ENCODE measurements around the gene PON1. TPM values are rescaled to one million over a fixed set of nuclear protein-coding genes. Genes with fewer than 3 reads are reported as not detected.

Gene PON1
- total and polyA plus RNA-seq, 2 experiments from 2014 or later: 0.69 to 1.2 TPM

- TF ChIP-seq CTCF (conservative IDR thresholded peaks at IDR 0.05; ENCODE audit: low read depth in 2 of 2) (no peak), REST (IDR thresholded peaks at IDR 0.05; ENCODE audit: unreplicated experiment) (no peak), ZNF114 (CRISPR knock-in tag; IDR thresholded peaks at IDR 0.05) (no peak)
Measured at GRCh38 chr7:95295397-95295796, 28.9 kb downstream of the PON1 start (continued).

- Histone ChIP-seq H3K4me1 (ENCODE audit: insufficient read depth) (peaks cover 11% of the 10 kb centered on the region; the same call in 1 of the 2 replicates), H3K4me3 (no peak overlapping the region), H3K27me3 (ENCODE audit: insufficient read depth) (no peaks in the 10 kb centered on the region), H3K4me2 (no peak overlapping the region), H3K79me2 (replicated peaks; ENCODE audit: insufficient read depth) (no peaks in the 10 kb centered on the region), H3F3A (replicated peaks; ENCODE audit: low read depth) (no peaks in the 10 kb centered on the region), H4K20me1 (replicated peaks; ENCODE audit: insufficient read depth) (no peaks in the 10 kb centered on the region), H3K9me2 (ENCODE audit: insufficient read depth) (no peaks in the 10 kb centered on the region; the same call in 1 of the 2 replicates), H3K27ac (ENCODE audit: low read depth) (no peak overlapping the region), H3K36me3 (ENCODE audit: insufficient read depth) (peaks cover 5% of the 10 kb centered on the region; the same call in 1 of the 2 replicates), H2AFZ (no peak overlapping the region)
- H3K27ac Mint-ChIP-seq: no peak overlapping the region
- no peak overlapping the region for H3K4me3 Mint-ChIP-seq
- no peak for DNase-seq (ENCODE audit: low spot score)
- H3K27me3 Mint-ChIP-seq (ENCODE audit: insufficient read depth, low read depth, poor library complexity): no peaks in the 10 kb centered on the region
- no peak for ATAC-seq
- peaks cover 8% of the 10 kb centered on the region for H3K36me3 Mint-ChIP-seq (ENCODE audit: low read depth)
- peaks cover 14% of the 10 kb centered on the region for H3K4me1 Mint-ChIP-seq
- H3K9me3 Mint-ChIP-seq: no peaks in the 10 kb centered on the region
- TF ChIP-seq EZH2 (IDR thresholded peaks at IDR 0.05; ENCODE audit: low read depth, unreplicated experiment) (no peak), EZH2phosphoT487 (IDR thresholded peaks at IDR 0.05; ENCODE audit: unreplicated experiment) (no peak), ZNF331 (CRISPR knock-in tag; IDR thresholded peaks at IDR 0.05; ENCODE audit: low read depth) (no peak), ZNF462 (CRISPR knock-in tag; IDR thresholded peaks at IDR 0.05) (no peak), CREB1 (CRISPR knock-in tag; IDR thresholded peaks at IDR 0.05; ENCODE audit: low read depth) (no peak), ZNF114 (CRISPR knock-in tag; IDR thresholded peaks at IDR 0.05) (no peak), STAT1 (IDR thresholded peaks at IDR 0.05; ENCODE audit: unreplicated experiment) (no peak), JUNB (IDR thresholded peaks at IDR 0.05; ENCODE audit: unreplicated experiment) (no peak), ETS1 (IDR thresholded peaks at IDR 0.05) (no peak)
Measured at GRCh38 chr7:95290166-95290830, 34.0 kb downstream of the PON1 start.
